GM12865 (cell line): ENCODE results near the gene MIEF1.

ENCODE experiments used
- DNase-seq: peaks from one replicate; pipeline ENCODE4 v3.0.0; 2010; ENCODE audit warnings: low read depth
- H3K4me3 ChIP-seq: 2 replicates; pipeline ENCODE4 v1.5.1; 2011; ENCODE audit warnings: mild to moderate bottlenecking, low read depth, low read length, control low read depth
- CTCF ChIP-seq: IDR thresholded peaks from 2 replicates; pipeline ENCODE4 v1.5.1; 2011; ENCODE audit warnings: low read length, control low read depth, low read depth, inconsistent platforms; ENCODE audit not compliant: insufficient read depth; ENCODE audit errors: missing control alignments

MIEF1 gene

GRCh38 chr22:39553429-39553828 is 51.3 kb downstream of the MIEF1 start:
- H3K4me3 ChIP-seq: no peak overlapping the region
- DNase-seq: no peak
- no peak for TF ChIP-seq CTCF

GRCh38 chr22:39554151-39554550 is 52.1 kb downstream of the MIEF1 start:
- H3K4me3 ChIP-seq: no peak overlapping the region
- DNase-seq: no peak
- no peak for TF ChIP-seq CTCF

GRCh38 chr22:39556970-39557841 is 55.1 kb downstream of the MIEF1 start:
- no peak for TF ChIP-seq CTCF
- DNase-seq: no peak
- H3K4me3 ChIP-seq: no peak overlapping the region

GRCh38 chr22:39558254-39558727 is 56.2 kb downstream of the MIEF1 start:
- DNase-seq: no peak
- no peak for TF ChIP-seq CTCF
- H3K4me3 ChIP-seq: no peak overlapping the region

GRCh38 chr22:39558950-39559349 is 56.9 kb downstream of the MIEF1 start:
- no peak overlapping the region for H3K4me3 ChIP-seq
- TF ChIP-seq CTCF: no peak
- DNase-seq: no peak

- DNase-seq: peak; percentile 32
- peak; percentile 63 for TF ChIP-seq CTCF
- H3K4me3 ChIP-seq: no peak overlapping the region
Measured at GRCh38 chr22:39559456-39560105, 57.5 kb downstream of the MIEF1 start.
